SK-N-SH treated with all-trans-retinoic acid at 6 μM for 48 hours (cell line): ENCODE measurements around the gene DYNC1I2.
A peak's percentile ranks its signal among the peaks of the same experiment; 100 is the strongest.

ENCODE experiments used
- ATAC-seq: fragments of 200-7000 bp; cut with Tn5 transposase; 3 replicates; pipeline ENCODE4 v1.9.1; 2020; ENCODE audit warnings: mild to moderate bottlenecking, moderate library complexity
- ARNTL ChIP-seq: fragments of 450-650 bp; formaldehyde crosslinking; IDR thresholded peaks from 2 replicates; pipeline ENCODE4 v1.5.0; 2020; ENCODE audit warnings: low read depth, mild to moderate bottlenecking, moderate library complexity, borderline replicate concordance
- BACH2 ChIP-seq: fragments of 250-450 bp; sonication (Bioruptor Pico); IDR thresholded peaks from 2 replicates; pipeline ENCODE4 v1.9.0; 2021; ENCODE audit warnings: mild to moderate bottlenecking, borderline replicate concordance
- CSRNP3 ChIP-seq: fragments of 250-450 bp; sonication (Bioruptor Pico); IDR thresholded peaks from 2 replicates; pipeline ENCODE4 v1.5.1; 2021; ENCODE audit warnings: mild to moderate bottlenecking, moderate library complexity
- ESRRG ChIP-seq: fragments of 250-450 bp; sonication (Bioruptor Pico); IDR thresholded peaks from 2 replicates; pipeline ENCODE4 v1.6.1; 2021; ENCODE audit warnings: mild to moderate bottlenecking
- ISL1 ChIP-seq: fragments of 250-450 bp; sonication (Bioruptor Pico); IDR thresholded peaks from 2 replicates; pipeline ENCODE4 v2.1.2; 2022; ENCODE audit warnings: mild to moderate bottlenecking, moderate library complexity
- PPARA ChIP-seq: fragments of 250-450 bp; sonication (Bioruptor Pico); IDR thresholded peaks from 2 replicates; pipeline ENCODE4 v1.5.0; 2020; ENCODE audit warnings: mild to moderate bottlenecking, borderline replicate concordance
- RARB ChIP-seq: fragments of 250-450 bp; sonication (Bioruptor Pico); IDR thresholded peaks from 2 replicates; pipeline ENCODE4 v1.8.0; 2021; ENCODE audit warnings: mild to moderate bottlenecking, moderate library complexity
- SNAI2 ChIP-seq: fragments of 250-450 bp; sonication (Bioruptor Pico); IDR thresholded peaks from 2 replicates; pipeline ENCODE4 v1.5.0; 2020; ENCODE audit warnings: mild to moderate bottlenecking, moderate library complexity
- TCF4 ChIP-seq: fragments of 250-450 bp; sonication (Bioruptor Pico); IDR thresholded peaks from 2 replicates; pipeline ENCODE4 v1.8.0; 2021; ENCODE audit warnings: mild to moderate bottlenecking, moderate library complexity, borderline replicate concordance
- TOX ChIP-seq: fragments of 250-450 bp; sonication (Bioruptor Pico); IDR thresholded peaks from 2 replicates; pipeline ENCODE4 v1.8.0; 2021; ENCODE audit warnings: mild to moderate bottlenecking, moderate library complexity, borderline replicate concordance
- ZC3H10 ChIP-seq: fragments of 250-450 bp; sonication (Bioruptor Pico); IDR thresholded peaks from 2 replicates; pipeline ENCODE4 v1.5.1; 2021; ENCODE audit warnings: mild to moderate bottlenecking, moderate library complexity
- ZFP3 ChIP-seq: fragments of 250-450 bp; sonication (Bioruptor Pico); IDR thresholded peaks from 2 replicates; pipeline ENCODE4 v1.5.0; 2020; ENCODE audit warnings: mild to moderate bottlenecking, moderate library complexity
- ZFP30 ChIP-seq: fragments of 450-650 bp; formaldehyde crosslinking; IDR thresholded peaks from 2 replicates; pipeline ENCODE4 v1.5.0; 2022; ENCODE audit warnings: mild to moderate bottlenecking, moderate library complexity
- ZNF70 ChIP-seq: fragments of 450-650 bp; formaldehyde crosslinking; IDR thresholded peaks from 2 replicates; pipeline ENCODE4 v1.5.0; 2020; ENCODE audit warnings: mild to moderate bottlenecking, moderate library complexity
- ZNF8 ChIP-seq: fragments of 450-650 bp; formaldehyde crosslinking; IDR thresholded peaks from 2 replicates; pipeline ENCODE4 v1.5.0; 2020; ENCODE audit warnings: mild to moderate bottlenecking, moderate library complexity
- TF ChIP-seq, protein P1 (sequence below): fragments of 250-450 bp; sonication (Bioruptor Pico); IDR thresholded peaks from 2 replicates; pipeline ENCODE4 v1.5.0; 2020; ENCODE audit warnings: mild to moderate bottlenecking, moderate library complexity
- TF ChIP-seq, protein P2 (sequence below): fragments of 250-450 bp; sonication (Bioruptor Pico); IDR thresholded peaks from 2 replicates; pipeline ENCODE4 v1.8.0; 2021; ENCODE audit warnings: low read depth, mild to moderate bottlenecking, moderate library complexity, borderline replicate concordance
- TF ChIP-seq, protein P3 (sequence below): fragments of 250-450 bp; sonication (Bioruptor Pico); IDR thresholded peaks from 2 replicates; pipeline ENCODE4 v1.8.0; 2020; ENCODE audit warnings: mild to moderate bottlenecking, moderate library complexity, borderline replicate concordance
- TF ChIP-seq, protein P4 (sequence below): fragments of 250-450 bp; sonication (Bioruptor Pico); IDR thresholded peaks from 2 replicates; pipeline ENCODE4 v1.5.1; 2020; ENCODE audit warnings: low read depth, mild to moderate bottlenecking, moderate library complexity

DYNC1I2 gene

GRCh38 chr2:171706152-171706803 lies 19.0 kb downstream of the DYNC1I2 start:
- TF ChIP-seq, protein P1, sequence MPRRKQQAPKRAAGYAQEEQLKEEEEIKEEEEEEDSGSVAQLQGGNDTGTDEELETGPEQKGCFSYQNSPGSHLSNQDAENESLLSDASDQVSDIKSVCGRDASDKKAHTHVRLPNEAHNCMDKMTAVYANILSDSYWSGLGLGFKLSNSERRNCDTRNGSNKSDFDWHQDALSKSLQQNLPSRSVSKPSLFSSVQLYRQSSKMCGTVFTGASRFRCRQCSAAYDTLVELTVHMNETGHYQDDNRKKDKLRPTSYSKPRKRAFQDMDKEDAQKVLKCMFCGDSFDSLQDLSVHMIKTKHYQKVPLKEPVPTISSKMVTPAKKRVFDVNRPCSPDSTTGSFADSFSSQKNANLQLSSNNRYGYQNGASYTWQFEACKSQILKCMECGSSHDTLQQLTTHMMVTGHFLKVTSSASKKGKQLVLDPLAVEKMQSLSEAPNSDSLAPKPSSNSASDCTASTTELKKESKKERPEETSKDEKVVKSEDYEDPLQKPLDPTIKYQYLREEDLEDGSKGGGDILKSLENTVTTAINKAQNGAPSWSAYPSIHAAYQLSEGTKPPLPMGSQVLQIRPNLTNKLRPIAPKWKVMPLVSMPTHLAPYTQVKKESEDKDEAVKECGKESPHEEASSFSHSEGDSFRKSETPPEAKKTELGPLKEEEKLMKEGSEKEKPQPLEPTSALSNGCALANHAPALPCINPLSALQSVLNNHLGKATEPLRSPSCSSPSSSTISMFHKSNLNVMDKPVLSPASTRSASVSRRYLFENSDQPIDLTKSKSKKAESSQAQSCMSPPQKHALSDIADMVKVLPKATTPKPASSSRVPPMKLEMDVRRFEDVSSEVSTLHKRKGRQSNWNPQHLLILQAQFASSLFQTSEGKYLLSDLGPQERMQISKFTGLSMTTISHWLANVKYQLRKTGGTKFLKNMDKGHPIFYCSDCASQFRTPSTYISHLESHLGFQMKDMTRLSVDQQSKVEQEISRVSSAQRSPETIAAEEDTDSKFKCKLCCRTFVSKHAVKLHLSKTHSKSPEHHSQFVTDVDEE, result no peak
- TF ChIP-seq TOX (CRISPR knock-in tag), result no peak
- no peak for TF ChIP-seq RARB (CRISPR knock-in tag)
- TF ChIP-seq ESRRG, result no peak
- TF ChIP-seq ARNTL, result no peak
- TF ChIP-seq, protein P2, sequence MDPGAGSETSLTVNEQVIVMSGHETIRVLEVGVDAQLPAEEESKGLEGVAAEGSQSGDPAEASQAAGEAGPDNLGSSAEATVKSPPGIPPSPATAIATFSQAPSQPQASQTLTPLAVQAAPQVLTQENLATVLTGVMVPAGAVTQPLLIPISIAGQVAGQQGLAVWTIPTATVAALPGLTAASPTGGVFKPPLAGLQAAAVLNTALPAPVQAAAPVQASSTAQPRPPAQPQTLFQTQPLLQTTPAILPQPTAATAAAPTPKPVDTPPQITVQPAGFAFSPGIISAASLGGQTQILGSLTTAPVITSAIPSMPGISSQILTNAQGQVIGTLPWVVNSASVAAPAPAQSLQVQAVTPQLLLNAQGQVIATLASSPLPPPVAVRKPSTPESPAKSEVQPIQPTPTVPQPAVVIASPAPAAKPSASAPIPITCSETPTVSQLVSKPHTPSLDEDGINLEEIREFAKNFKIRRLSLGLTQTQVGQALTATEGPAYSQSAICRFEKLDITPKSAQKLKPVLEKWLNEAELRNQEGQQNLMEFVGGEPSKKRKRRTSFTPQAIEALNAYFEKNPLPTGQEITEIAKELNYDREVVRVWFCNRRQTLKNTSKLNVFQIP (CRISPR knock-in tag), result no peak
- TF ChIP-seq ZFP3 (CRISPR knock-in tag), result no peak
- no peak for TF ChIP-seq BACH2 (CRISPR knock-in tag)
- TF ChIP-seq PPARA (CRISPR knock-in tag), result no peak
- no peak for TF ChIP-seq ZFP30 (CRISPR knock-in tag)
- TF ChIP-seq ZNF8 (CRISPR knock-in tag), result no peak
- ATAC-seq, result peak; percentile 72

- ATAC-seq, result no peak
Measured at GRCh38 chr2:171707752-171708151, 20.5 kb downstream of the DYNC1I2 start.

DNA sequence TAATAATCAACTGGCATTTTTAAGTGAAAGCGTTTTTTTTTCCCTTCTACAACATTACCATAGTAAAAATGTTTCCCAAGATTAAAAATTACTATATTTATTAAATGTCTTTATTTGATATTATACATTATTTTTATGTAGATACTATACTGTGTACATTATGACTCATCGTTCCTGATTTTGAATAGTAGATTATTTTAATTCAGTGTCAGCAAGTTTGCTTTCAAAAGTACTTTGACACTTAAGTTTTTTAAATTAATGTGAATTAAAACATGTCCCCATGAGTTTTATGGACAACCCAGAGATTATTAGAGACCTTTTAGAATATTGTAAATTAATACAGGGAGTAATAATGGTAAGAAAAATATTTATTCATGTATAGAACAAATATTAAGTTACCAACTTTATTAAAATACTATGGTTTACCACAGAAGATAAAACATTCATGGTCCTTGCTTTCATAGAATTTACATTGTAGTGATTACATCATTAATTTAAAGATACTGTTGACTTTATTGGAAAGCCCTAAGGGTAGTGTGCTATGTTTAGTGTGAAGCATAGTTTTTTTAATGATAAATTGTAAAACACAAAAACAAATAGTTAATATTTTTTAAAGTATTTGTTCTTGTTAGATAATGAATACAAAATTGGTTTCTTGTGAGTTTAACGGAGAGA lies 21.9 kb downstream of the DYNC1I2 start:
- no peak for ATAC-seq
- TF ChIP-seq SNAI2 (no peak), ZFP30 (CRISPR knock-in tag) (no peak), ISL1 (CRISPR knock-in tag) (no peak), TOX (CRISPR knock-in tag) (no peak), ZFP3 (CRISPR knock-in tag) (no peak), ZNF8 (CRISPR knock-in tag) (no peak), ESRRG (no peak), BACH2 (CRISPR knock-in tag) (no peak), ZNF70 (CRISPR knock-in tag) (no peak), TCF4 (no peak)
- TF ChIP-seq, protein P3, sequence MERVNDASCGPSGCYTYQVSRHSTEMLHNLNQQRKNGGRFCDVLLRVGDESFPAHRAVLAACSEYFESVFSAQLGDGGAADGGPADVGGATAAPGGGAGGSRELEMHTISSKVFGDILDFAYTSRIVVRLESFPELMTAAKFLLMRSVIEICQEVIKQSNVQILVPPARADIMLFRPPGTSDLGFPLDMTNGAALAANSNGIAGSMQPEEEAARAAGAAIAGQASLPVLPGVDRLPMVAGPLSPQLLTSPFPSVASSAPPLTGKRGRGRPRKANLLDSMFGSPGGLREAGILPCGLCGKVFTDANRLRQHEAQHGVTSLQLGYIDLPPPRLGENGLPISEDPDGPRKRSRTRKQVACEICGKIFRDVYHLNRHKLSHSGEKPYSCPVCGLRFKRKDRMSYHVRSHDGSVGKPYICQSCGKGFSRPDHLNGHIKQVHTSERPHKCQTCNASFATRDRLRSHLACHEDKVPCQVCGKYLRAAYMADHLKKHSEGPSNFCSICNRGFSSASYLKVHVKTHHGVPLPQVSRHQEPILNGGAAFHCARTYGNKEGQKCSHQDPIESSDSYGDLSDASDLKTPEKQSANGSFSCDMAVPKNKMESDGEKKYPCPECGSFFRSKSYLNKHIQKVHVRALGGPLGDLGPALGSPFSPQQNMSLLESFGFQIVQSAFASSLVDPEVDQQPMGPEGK (CRISPR knock-in tag), result no peak
- TF ChIP-seq, protein P2 (CRISPR knock-in tag), result no peak

More at GRCh38 chr2:171707752-171708151, 20.5 kb downstream of the DYNC1I2 start:
- TF ChIP-seq ISL1 (CRISPR knock-in tag), result no peak
- TF ChIP-seq, protein P3 (CRISPR knock-in tag), result no peak
- TF ChIP-seq, protein P4, sequence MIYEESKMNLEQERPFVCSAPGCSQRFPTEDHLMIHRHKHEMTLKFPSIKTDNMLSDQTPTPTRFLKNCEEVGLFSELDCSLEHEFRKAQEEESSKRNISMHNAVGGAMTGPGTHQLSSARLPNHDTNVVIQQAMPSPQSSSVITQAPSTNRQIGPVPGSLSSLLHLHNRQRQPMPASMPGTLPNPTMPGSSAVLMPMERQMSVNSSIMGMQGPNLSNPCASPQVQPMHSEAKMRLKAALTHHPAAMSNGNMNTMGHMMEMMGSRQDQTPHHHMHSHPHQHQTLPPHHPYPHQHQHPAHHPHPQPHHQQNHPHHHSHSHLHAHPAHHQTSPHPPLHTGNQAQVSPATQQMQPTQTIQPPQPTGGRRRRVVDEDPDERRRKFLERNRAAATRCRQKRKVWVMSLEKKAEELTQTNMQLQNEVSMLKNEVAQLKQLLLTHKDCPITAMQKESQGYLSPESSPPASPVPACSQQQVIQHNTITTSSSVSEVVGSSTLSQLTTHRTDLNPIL (CRISPR knock-in tag), result no peak
- TF ChIP-seq ZC3H10 (CRISPR knock-in tag), result no peak
- no peak for TF ChIP-seq PPARA (CRISPR knock-in tag)
- no peak for TF ChIP-seq CSRNP3
- TF ChIP-seq RARB (CRISPR knock-in tag), result no peak
